ENCODE measurements around the gene ATXN1.

Gene ATXN1

DNA sequence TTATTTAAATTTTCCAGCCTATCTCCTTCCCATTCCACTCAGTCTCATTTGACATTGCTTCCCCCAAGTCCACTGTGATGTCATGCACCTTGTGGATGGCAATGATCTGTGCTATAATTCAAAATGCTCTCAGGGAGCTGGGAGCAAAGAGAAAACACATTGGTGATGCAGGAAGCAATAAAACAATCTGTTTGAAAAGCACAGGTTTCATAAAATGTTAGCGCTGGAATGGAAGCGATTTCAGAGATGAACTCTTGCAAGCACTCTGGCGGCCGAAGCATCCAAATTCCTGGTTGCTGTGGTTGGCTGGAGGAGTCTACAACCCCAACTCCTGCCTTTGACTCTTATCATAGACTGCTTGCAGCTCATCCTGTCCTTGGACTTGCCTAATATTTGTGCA lies 355.9 kb downstream of the ATXN1 start:
- no peak overlapping the region for H2AFZ ChIP-seq (ENCODE audit: low read depth)
- H3K27me3 ChIP-seq (ENCODE audit: insufficient read depth, low read depth) = no peaks in the 10 kb centered on the region
- no peak overlapping the region for H3K9ac ChIP-seq
- no peak overlapping the region for H3K4me3 ChIP-seq (IDR thresholded peaks at IDR 0.05; ENCODE audit: insufficient read depth, low read depth, low read length)
- TF ChIP-seq, protein P1, sequence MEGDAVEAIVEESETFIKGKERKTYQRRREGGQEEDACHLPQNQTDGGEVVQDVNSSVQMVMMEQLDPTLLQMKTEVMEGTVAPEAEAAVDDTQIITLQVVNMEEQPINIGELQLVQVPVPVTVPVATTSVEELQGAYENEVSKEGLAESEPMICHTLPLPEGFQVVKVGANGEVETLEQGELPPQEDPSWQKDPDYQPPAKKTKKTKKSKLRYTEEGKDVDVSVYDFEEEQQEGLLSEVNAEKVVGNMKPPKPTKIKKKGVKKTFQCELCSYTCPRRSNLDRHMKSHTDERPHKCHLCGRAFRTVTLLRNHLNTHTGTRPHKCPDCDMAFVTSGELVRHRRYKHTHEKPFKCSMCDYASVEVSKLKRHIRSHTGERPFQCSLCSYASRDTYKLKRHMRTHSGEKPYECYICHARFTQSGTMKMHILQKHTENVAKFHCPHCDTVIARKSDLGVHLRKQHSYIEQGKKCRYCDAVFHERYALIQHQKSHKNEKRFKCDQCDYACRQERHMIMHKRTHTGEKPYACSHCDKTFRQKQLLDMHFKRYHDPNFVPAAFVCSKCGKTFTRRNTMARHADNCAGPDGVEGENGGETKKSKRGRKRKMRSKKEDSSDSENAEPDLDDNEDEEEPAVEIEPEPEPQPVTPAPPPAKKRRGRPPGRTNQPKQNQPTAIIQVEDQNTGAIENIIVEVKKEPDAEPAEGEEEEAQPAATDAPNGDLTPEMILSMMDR (conservative IDR thresholded peaks at IDR 0.05; ENCODE audit: low read depth, low read length) = no peak
- no peak overlapping the region for H3K4me2 ChIP-seq
- H3K4me1 ChIP-seq (ENCODE audit: low read depth, poor library complexity, severe bottlenecking) = no peaks in the 10 kb centered on the region
- H4K20me1 ChIP-seq (ENCODE audit: insufficient read depth) = no peaks in the 10 kb centered on the region
- H3K79me2 ChIP-seq (ENCODE audit: insufficient read depth, low read depth) = no peaks in the 10 kb centered on the region
- H3K36me3 ChIP-seq (ENCODE audit: insufficient read depth) = no peaks in the 10 kb centered on the region
- no peak overlapping the region for H3K27ac ChIP-seq

DNA sequence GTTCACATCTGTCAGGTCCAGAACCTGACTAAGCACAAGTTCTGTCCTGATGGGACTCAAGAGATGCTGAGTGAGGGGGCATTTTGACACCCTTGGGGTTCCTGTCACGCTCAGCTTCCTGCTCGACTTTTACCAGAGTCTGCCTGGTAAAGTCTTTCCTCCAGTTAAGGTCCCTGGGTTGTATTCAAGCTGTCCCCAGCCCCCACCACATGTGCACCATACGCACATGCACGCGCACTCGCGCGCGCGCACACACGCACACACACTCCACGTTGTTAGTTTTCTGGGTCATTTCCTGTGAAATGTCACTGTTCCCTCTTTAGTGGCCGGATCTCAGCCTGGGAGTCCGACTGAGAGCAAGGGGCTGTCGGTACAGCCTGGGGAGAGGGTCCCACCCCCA lies 356.8 kb downstream of the ATXN1 start:
- H3K27me3 ChIP-seq (ENCODE audit: insufficient read depth, low read depth) = no peaks in the 10 kb centered on the region
- no peak overlapping the region for H3K9ac ChIP-seq
- H3K27ac ChIP-seq = no peak overlapping the region
- TF ChIP-seq, protein P1 (conservative IDR thresholded peaks at IDR 0.05; ENCODE audit: low read depth, low read length) = no peak
- H3K4me2 ChIP-seq = no peak overlapping the region
- no peaks in the 10 kb centered on the region for H4K20me1 ChIP-seq (ENCODE audit: insufficient read depth)
- no peak overlapping the region for H3K4me3 ChIP-seq (IDR thresholded peaks at IDR 0.05; ENCODE audit: insufficient read depth, low read depth, low read length)
- H3K36me3 ChIP-seq (ENCODE audit: insufficient read depth) = no peaks in the 10 kb centered on the region
- no peaks in the 10 kb centered on the region for H3K4me1 ChIP-seq (ENCODE audit: low read depth, poor library complexity, severe bottlenecking)
- no peaks in the 10 kb centered on the region for H3K79me2 ChIP-seq (ENCODE audit: insufficient read depth, low read depth)
- no peak overlapping the region for H2AFZ ChIP-seq (ENCODE audit: low read depth)

DNA sequence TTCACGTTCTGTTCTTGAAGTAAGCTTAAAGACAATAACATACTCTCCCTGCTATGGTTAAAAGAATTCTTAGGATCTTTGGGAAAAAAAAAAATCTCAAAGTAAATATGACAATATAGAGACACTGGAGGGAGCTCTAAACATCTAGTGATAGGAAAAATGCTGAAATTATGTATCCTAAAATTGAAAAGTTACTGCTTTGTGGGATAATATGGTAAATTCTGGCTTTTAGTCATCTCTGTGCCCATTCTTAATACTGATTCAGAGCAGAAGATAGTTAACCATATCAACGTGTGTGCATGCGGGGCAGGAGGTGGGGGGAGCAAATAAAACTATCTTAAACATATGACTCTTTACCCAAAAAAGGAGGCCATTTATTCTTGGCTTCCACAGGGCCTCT lies 357.4 kb downstream of the ATXN1 start:
- no peak overlapping the region for H3K9ac ChIP-seq
- H3K4me3 ChIP-seq (IDR thresholded peaks at IDR 0.05; ENCODE audit: insufficient read depth, low read depth, low read length) = no peak overlapping the region
- TF ChIP-seq, protein P1 (conservative IDR thresholded peaks at IDR 0.05; ENCODE audit: low read depth, low read length) = peak; percentile 52

DNA sequence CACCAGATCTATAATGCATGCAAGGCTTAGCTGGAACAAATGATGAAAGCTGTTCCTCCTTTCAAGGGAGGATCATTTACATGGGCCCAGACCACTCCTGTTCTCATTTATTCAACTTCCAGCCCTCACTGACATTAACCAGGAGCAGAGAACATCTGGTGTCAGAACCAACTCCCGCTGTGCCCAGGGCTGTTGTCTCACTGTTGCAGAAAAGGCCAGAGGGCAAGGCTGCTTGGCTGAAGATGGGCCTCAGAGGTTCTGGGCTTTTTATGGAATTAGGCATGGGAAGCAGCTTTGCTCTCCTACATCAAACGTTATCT lies 358.7 kb downstream of the ATXN1 start:
- Histone ChIP-seq H3K4me3 (IDR thresholded peaks at IDR 0.05; ENCODE audit: insufficient read depth, low read depth, low read length) (no peak overlapping the region), H2AFZ (ENCODE audit: low read depth) (no peak overlapping the region), H3K9ac (no peak overlapping the region), H3K27ac (no peak overlapping the region), H3K4me1 (ENCODE audit: low read depth, poor library complexity, severe bottlenecking) (no peaks in the 10 kb centered on the region), H3K79me2 (ENCODE audit: insufficient read depth, low read depth) (no peaks in the 10 kb centered on the region), H3K4me2 (no peak overlapping the region), H3K36me3 (ENCODE audit: insufficient read depth) (no peaks in the 10 kb centered on the region), H4K20me1 (ENCODE audit: insufficient read depth) (no peaks in the 10 kb centered on the region), H3K27me3 (ENCODE audit: insufficient read depth, low read depth) (no peaks in the 10 kb centered on the region)
- TF ChIP-seq, protein P1 (conservative IDR thresholded peaks at IDR 0.05; ENCODE audit: low read depth, low read length) = no peak

More for the DNA sequence above, 357.4 kb downstream of the ATXN1 start:
- Histone ChIP-seq H3K27me3 (ENCODE audit: insufficient read depth, low read depth) (no peaks in the 10 kb centered on the region), H3K27ac (no peak overlapping the region), H3K4me2 (no peak overlapping the region), H2AFZ (ENCODE audit: low read depth) (no peak overlapping the region), H4K20me1 (ENCODE audit: insufficient read depth) (no peaks in the 10 kb centered on the region), H3K79me2 (ENCODE audit: insufficient read depth, low read depth) (no peaks in the 10 kb centered on the region), H3K4me1 (ENCODE audit: low read depth, poor library complexity, severe bottlenecking) (no peaks in the 10 kb centered on the region), H3K36me3 (ENCODE audit: insufficient read depth) (no peaks in the 10 kb centered on the region)

Data from KMS-11 (cell line).